H9 (cell line): ENCODE measurements around the gene CDCP2. TPM values are rescaled to one million over a fixed set of nuclear protein-coding genes. Genes with fewer than 3 reads are reported as not detected.

Experiments
- DNase-seq: peaks from one replicate; pipeline ENCODE4 v3.0.0-alpha.2; 2017
- H2AFZ ChIP-seq: one replicate; pipeline ENCODE4 v1.6.1; 2013; ENCODE audit warnings: mild to moderate bottlenecking, low read length, control low read depth, moderate library complexity
- H2AK5ac ChIP-seq: 2 replicates; pipeline ENCODE4 v1.6.1; 2013; ENCODE audit warnings: low read length, control low read depth, mixed read lengths; ENCODE audit not compliant: insufficient read length
- H2BK120ac ChIP-seq: one replicate; pipeline ENCODE4 v1.6.1; 2013; ENCODE audit warnings: low read depth, mild to moderate bottlenecking, low read length, control low read depth, inconsistent platforms; ENCODE audit not compliant: poor library complexity, severe bottlenecking
- H2BK12ac ChIP-seq: 2 replicates; pipeline ENCODE4 v1.6.1; 2013; ENCODE audit warnings: low read length, control low read depth, mixed read lengths, low read depth; ENCODE audit not compliant: insufficient read length
- H2BK15ac ChIP-seq: 2 replicates; pipeline ENCODE4 v1.6.1; 2013; ENCODE audit warnings: low read depth, low read length, control low read depth
- H2BK20ac ChIP-seq: one replicate; pipeline ENCODE4 v1.6.1; 2013; ENCODE audit warnings: low read depth, mild to moderate bottlenecking, low read length, control low read depth, inconsistent platforms; ENCODE audit not compliant: poor library complexity, severe bottlenecking
- H2BK5ac ChIP-seq: 2 replicates; pipeline ENCODE4 v1.6.1; 2013; ENCODE audit warnings: low read length, control low read depth, mixed read lengths; ENCODE audit not compliant: insufficient read length
- H3K14ac ChIP-seq: 2 replicates; pipeline ENCODE4 v1.6.1; 2013; ENCODE audit warnings: low read length, control low read depth; ENCODE audit not compliant: insufficient read depth
- H3K18ac ChIP-seq: 2 replicates; pipeline ENCODE4 v1.6.1; 2013; ENCODE audit warnings: low read depth, mild to moderate bottlenecking, mixed read lengths, low read length, control low read depth; ENCODE audit not compliant: insufficient read length
- H3K23ac ChIP-seq: 2 replicates; pipeline ENCODE4 v1.6.1; 2013; ENCODE audit warnings: low read length, control low read depth, mixed read lengths, low read depth; ENCODE audit not compliant: insufficient read length
- H3K23me2 ChIP-seq: 2 replicates; pipeline ENCODE4 v1.6.1; 2013; ENCODE audit warnings: low read depth, mild to moderate bottlenecking, mixed read lengths, low read length, control low read depth; ENCODE audit not compliant: insufficient read length, poor library complexity, severe bottlenecking
- H3K27ac ChIP-seq: 2 replicates; pipeline ENCODE4 v1.5.1; 2013; ENCODE audit warnings: low read length, control low read depth, mixed read lengths, low read depth; ENCODE audit not compliant: insufficient read length
- H3K27me3 ChIP-seq: 2 replicates; pipeline ENCODE4 v1.6.1; 2013; ENCODE audit warnings: low read length, control low read depth, inconsistent platforms; ENCODE audit not compliant: insufficient read depth
- H3K4ac ChIP-seq: 2 replicates; pipeline ENCODE4 v1.6.1; 2013; ENCODE audit warnings: low read depth, mild to moderate bottlenecking, control low read depth, inconsistent platforms, low read length, moderate library complexity
- H3K4me1 ChIP-seq: 2 replicates; pipeline ENCODE4 v1.6.1; 2013; ENCODE audit warnings: low read length, control low read depth, inconsistent platforms; ENCODE audit not compliant: insufficient read depth
- H3K4me2 ChIP-seq: 2 replicates; pipeline ENCODE4 v1.6.1; 2013; ENCODE audit warnings: low read length, control low read depth, mixed read lengths; ENCODE audit not compliant: insufficient read length, insufficient read depth
- H3K56ac ChIP-seq: 2 replicates; pipeline ENCODE4 v1.6.1; 2013; ENCODE audit warnings: low read depth, mild to moderate bottlenecking, mixed read lengths, low read length, control low read depth; ENCODE audit not compliant: insufficient read length
- H3K79me1 ChIP-seq: 2 replicates; pipeline ENCODE4 v1.6.1; 2013; ENCODE audit warnings: low read depth, mild to moderate bottlenecking, moderate library complexity, low read length, control low read depth, inconsistent platforms; ENCODE audit not compliant: insufficient read depth, poor library complexity, severe bottlenecking
- H3K79me2 ChIP-seq: 2 replicates; pipeline ENCODE4 v1.6.1; 2013; ENCODE audit warnings: low read length, control low read depth, inconsistent platforms; ENCODE audit not compliant: insufficient read depth
- H3K9ac ChIP-seq: 2 replicates; pipeline ENCODE4 v1.6.1; 2013; ENCODE audit warnings: low read length, control low read depth, mixed read lengths; ENCODE audit not compliant: insufficient read length; ENCODE audit errors: extremely low read depth
- H3K9me3 ChIP-seq: one replicate; pipeline ENCODE4 v1.6.1; 2013; ENCODE audit warnings: low read depth, low read length, inconsistent platforms; ENCODE audit not compliant: control insufficient read depth
- H3T11ph ChIP-seq: one replicate; pipeline ENCODE4 v1.6.1; 2013; ENCODE audit warnings: mild to moderate bottlenecking, low read length, control low read depth, inconsistent platforms
- H4K20me1 ChIP-seq: one replicate; pipeline ENCODE4 v1.6.1; 2013; ENCODE audit not compliant: control insufficient read depth, insufficient read length, insufficient read depth
- H4K5ac ChIP-seq: 2 replicates; pipeline ENCODE4 v1.6.1; 2013; ENCODE audit warnings: low read depth, mild to moderate bottlenecking, mixed read lengths, low read length, control low read depth; ENCODE audit not compliant: insufficient read length
- H4K8ac ChIP-seq: replicated peaks from 2 replicates; pipeline ENCODE4 v1.6.1; 2013; ENCODE audit warnings: low read length, control low read depth, mixed read lengths, low read depth; ENCODE audit not compliant: insufficient read length
- H4K91ac ChIP-seq: 2 replicates; pipeline ENCODE4 v1.6.1; 2013; ENCODE audit warnings: low read depth, mild to moderate bottlenecking, moderate library complexity, mixed read lengths, low read length, control low read depth; ENCODE audit not compliant: insufficient read length
- H3K27ac Mint-ChIP-seq, 3 experiments: 2 replicates in 2 of 3; 3 replicates in 1 of 3; pipeline ENCODE4 v1.8.0; 2020 to 2021; ENCODE audit warnings: mixed read lengths in 3 of 3, mild to moderate bottlenecking in 1 of 3, moderate library complexity in 1 of 3
- H3K27me3 Mint-ChIP-seq: 2 replicates; pipeline ENCODE4 v1.8.0; 2021; ENCODE audit warnings: low read depth, mild to moderate bottlenecking, moderate library complexity, mixed read lengths
- H3K36me3 Mint-ChIP-seq, 3 experiments: 2 replicates in 2 of 3; 3 replicates in 1 of 3; pipeline ENCODE4 v1.8.0; 2020 to 2021; ENCODE audit warnings: low read depth in 3 of 3, mixed read lengths in 3 of 3; ENCODE audit not compliant: insufficient read depth in 1 of 3
- H3K4me1 Mint-ChIP-seq, 2 experiments: 2 replicates each; pipeline ENCODE4 v1.8.0; 2020; ENCODE audit warnings: mixed read lengths in 2 of 2
- H3K4me3 Mint-ChIP-seq, 2 experiments: 2 replicates in 1 of 2; 3 replicates in 1 of 2; pipeline ENCODE4 v1.8.0; 2020 to 2021; ENCODE audit warnings: mild to moderate bottlenecking in 2 of 2, mixed read lengths in 2 of 2, moderate library complexity in 1 of 2
- H3K9me3 Mint-ChIP-seq, 2 experiments: 2 replicates in 1 of 2; 3 replicates in 1 of 2; pipeline ENCODE4 v1.8.0; 2020; ENCODE audit warnings: mild to moderate bottlenecking in 2 of 2, mixed read lengths in 2 of 2, moderate library complexity in 1 of 2
- CTCF ChIP-seq: fragments of 200-600 bp; sonication (generic); conservative IDR thresholded peaks from 3 replicates; pipeline ENCODE4 v1.8.0; 2021; ENCODE audit warnings: antibody characterized with exemption, mild to moderate bottlenecking
- WGBS: extraction: QIAGEN DNeasy Blood & Tissue Kit; methylation state at CpG from one replicate; pipeline ENCODE4 v1.1.7; 2013; ENCODE audit warnings: missing lambda C conversion rate, low lambda C conversion rate, mixed read lengths; ENCODE audit not compliant: insufficient read length; ENCODE audit errors: extremely low coverage; 5-methylcytosine and 5-hydroxymethylcytosine counted together
- total RNA-seq: library from RNA; stranded (reverse); gene quantifications from 2 replicates; pipeline ENCODE4 v1.2.1, GENCODE V29; 2021

Gene CDCP2
- total RNA-seq, 1 experiment from 2014 or later, result not detected

GRCh38 chr1:54153535-54154439 is 987 bp upstream of the CDCP2 start:
- no peak overlapping the region for H2BK5ac ChIP-seq
- H4K8ac ChIP-seq, result no peak overlapping the region
- no peak for TF ChIP-seq CTCF
- no peaks in the 10 kb centered on the region for H3K9me3 ChIP-seq
- no peaks in the 10 kb centered on the region for H3K27me3 ChIP-seq
- H3K14ac ChIP-seq, result no peak overlapping the region
- H3K18ac ChIP-seq, result no peak overlapping the region
- H4K91ac ChIP-seq, result no peak overlapping the region
- no peaks in the 10 kb centered on the region for H4K20me1 ChIP-seq
- H2AFZ ChIP-seq, result no peak overlapping the region
- H2BK20ac ChIP-seq, result no peak overlapping the region
- no peak overlapping the region for H3K4ac ChIP-seq
- no peak overlapping the region for H2BK15ac ChIP-seq
- H3K79me1 ChIP-seq, result no peaks in the 10 kb centered on the region
- H3K23me2 ChIP-seq, result no peaks in the 10 kb centered on the region
- H2BK120ac ChIP-seq, result no peak overlapping the region
- no peak overlapping the region for H3K56ac ChIP-seq
- peaks cover 4% of the 10 kb centered on the region; the same call in 1 of the 2 replicates for H3K4me1 ChIP-seq
- Mint-ChIP-seq H3K36me3 (no peaks in the 10 kb centered on the region), H3K4me1 (peaks cover 13 to 14% of the 10 kb centered on the region in 2 experiments), H3K4me3 (no peak overlapping the region), H3K27me3 (peaks cover 14% of the 10 kb centered on the region), H3K27ac (peak overlapping the region in 2 of 3 experiments; percentile 7 to 11; a peak in 2 of 7 replicates), H3K9me3 (no peaks in the 10 kb centered on the region)
- H3K4me2 ChIP-seq, result no peak overlapping the region
- H2AK5ac ChIP-seq, result no peak overlapping the region
- H4K5ac ChIP-seq, result no peak overlapping the region
- H3K27ac ChIP-seq, result no peak overlapping the region
- no peak overlapping the region for H3T11ph ChIP-seq
- WGBS, result no CpG with 5 or more reads among the region's 19 CpGs
- no peak overlapping the region for H3K23ac ChIP-seq
- peak; percentile 55 for DNase-seq
- no peaks in the 10 kb centered on the region for H3K79me2 ChIP-seq
- H3K9ac ChIP-seq, result no peak overlapping the region
- no peak overlapping the region for H2BK12ac ChIP-seq
